PC-9 (cell line): Measurements from ENCODE around the gene STX2.

Experiments used
- EZH2 ChIP-seq: fragments of 200-600 bp; sonication (generic); IDR thresholded peaks from 2 replicates; pipeline ENCODE4 v1.8.0; 2017; ENCODE audit warnings: antibody characterized with exemption, low read depth
- TF ChIP-seq, protein P1 (sequence below): fragments of 200-600 bp; sonication (generic); conservative IDR thresholded peaks from 2 replicates; pipeline ENCODE4 v1.6.1; 2017; ENCODE audit warnings: mixed run types, antibody characterized with exemption, mild to moderate bottlenecking, moderate library complexity

- TF ChIP-seq, protein P1, sequence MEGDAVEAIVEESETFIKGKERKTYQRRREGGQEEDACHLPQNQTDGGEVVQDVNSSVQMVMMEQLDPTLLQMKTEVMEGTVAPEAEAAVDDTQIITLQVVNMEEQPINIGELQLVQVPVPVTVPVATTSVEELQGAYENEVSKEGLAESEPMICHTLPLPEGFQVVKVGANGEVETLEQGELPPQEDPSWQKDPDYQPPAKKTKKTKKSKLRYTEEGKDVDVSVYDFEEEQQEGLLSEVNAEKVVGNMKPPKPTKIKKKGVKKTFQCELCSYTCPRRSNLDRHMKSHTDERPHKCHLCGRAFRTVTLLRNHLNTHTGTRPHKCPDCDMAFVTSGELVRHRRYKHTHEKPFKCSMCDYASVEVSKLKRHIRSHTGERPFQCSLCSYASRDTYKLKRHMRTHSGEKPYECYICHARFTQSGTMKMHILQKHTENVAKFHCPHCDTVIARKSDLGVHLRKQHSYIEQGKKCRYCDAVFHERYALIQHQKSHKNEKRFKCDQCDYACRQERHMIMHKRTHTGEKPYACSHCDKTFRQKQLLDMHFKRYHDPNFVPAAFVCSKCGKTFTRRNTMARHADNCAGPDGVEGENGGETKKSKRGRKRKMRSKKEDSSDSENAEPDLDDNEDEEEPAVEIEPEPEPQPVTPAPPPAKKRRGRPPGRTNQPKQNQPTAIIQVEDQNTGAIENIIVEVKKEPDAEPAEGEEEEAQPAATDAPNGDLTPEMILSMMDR: no peak
- no peak for TF ChIP-seq EZH2
These were observed 58.7 kb downstream of the STX2 start for GRCh38 chr12:130780325-130780724.
